GM21717 (cell line): ENCODE results near the gene GMDS.

ENCODE experiments used
- ATAC-seq: cut with Tn5 transposase; IDR thresholded peaks from one replicate; pipeline ENCODE4 v1.9.1; 2021; ENCODE audit warnings: mild to moderate bottlenecking, moderate library complexity; ENCODE audit not compliant: unreplicated experiment

Gene GMDS

GRCh38 chr6:1622220-1622850 is 623.1 kb downstream of the GMDS start:
- ATAC-seq, result no peak

GRCh38 chr6:1621070-1621701 is 624.2 kb downstream of the GMDS start:
- no peak for ATAC-seq

GRCh38 chr6:1620504-1621069 is 624.8 kb downstream of the GMDS start:
- ATAC-seq, result no peak

- no peak for ATAC-seq
Measured at GRCh38 chr6:1619673-1620503, 625.5 kb downstream of the GMDS start.

GRCh38 chr6:1619098-1619672 is 626.2 kb downstream of the GMDS start:
- ATAC-seq, result no peak

GRCh38 chr6:1618311-1619097 is 626.9 kb downstream of the GMDS start:
- ATAC-seq, result no peak

- ATAC-seq, result no peak
Measured at GRCh38 chr6:1617466-1618310, 627.7 kb downstream of the GMDS start.

- no peak for ATAC-seq
Measured at GRCh38 chr6:1616701-1617463, 628.5 kb downstream of the GMDS start.

- ATAC-seq, result no peak
Measured at GRCh38 chr6:1615853-1616420, 629.5 kb downstream of the GMDS start.

GRCh38 chr6:1615151-1615852 is 630.1 kb downstream of the GMDS start:
- ATAC-seq, result no peak

GRCh38 chr6:1614448-1615150 is 630.8 kb downstream of the GMDS start:
- no peak for ATAC-seq

GRCh38 chr6:1613688-1614447 is 631.5 kb downstream of the GMDS start:
- ATAC-seq, result no peak

- no peak for ATAC-seq
Measured at GRCh38 chr6:1613346-1613687, 632.1 kb downstream of the GMDS start.

- ATAC-seq, result no peak
Measured at GRCh38 chr6:1612974-1613306, 632.5 kb downstream of the GMDS start.

- no peak for ATAC-seq
Measured at GRCh38 chr6:1612299-1612973, 633.0 kb downstream of the GMDS start.

GRCh38 chr6:1611572-1612298 is 633.7 kb downstream of the GMDS start:
- ATAC-seq, result no peak
